Kidney (tissue), 14 donors: ENCODE results near the gene PIGH. TPM values are rescaled to one million over a fixed set of nuclear protein-coding genes. Genes with fewer than 3 reads are reported as not detected.

Source experiments
- DNase-seq, 5 donors: peaks; one replicate each; pipeline ENCODE4 v3.0.0-alpha.2; 2013 to 2020
- FAIRE-seq: peaks from 2 replicates; lab custom pipeline; 2012; peaks lifted over from hg19 to GRCh38; lab: Jason Lieb, UNC
- H3K27ac ChIP-seq, 2 donors: one replicate each; pipeline ENCODE4 v1.7.0; 2013; ENCODE audit warnings: low read depth in 2 of 2, low read length in 2 of 2, inconsistent platforms in 1 of 2
- H3K27me3 ChIP-seq: one replicate; pipeline ENCODE4 v1.7.1; 2013; ENCODE audit warnings: low read length, inconsistent platforms; ENCODE audit not compliant: control insufficient read depth, insufficient read depth
- H3K36me3 ChIP-seq, 3 donors: one replicate each; pipeline versions ENCODE4 v1.7.0 to v1.7.1; 2013; ENCODE audit warnings: low read length in 3 of 3, control low read depth in 1 of 3, inconsistent platforms in 1 of 3; ENCODE audit not compliant: insufficient read depth in 3 of 3, control insufficient read depth in 2 of 3
- H3K4me1 ChIP-seq, 3 donors: one replicate each; pipeline versions ENCODE4 v1.7.0 to v1.7.1; 2013; ENCODE audit warnings: low read length in 3 of 3, inconsistent platforms in 1 of 3, low read depth in 1 of 3; ENCODE audit not compliant: control insufficient read depth in 2 of 3, insufficient read depth in 2 of 3
- H3K4me3 ChIP-seq, 3 donors: one replicate each; pipeline versions ENCODE4 v1.7.0 to v1.8.1; 2013; ENCODE audit warnings: low read length in 3 of 3, control low read depth in 1 of 3, inconsistent platforms in 1 of 3
- H3K9ac ChIP-seq, 3 donors: one replicate each; pipeline versions ENCODE4 v1.7.0 to v1.7.1; 2013; ENCODE audit warnings: low read length in 3 of 3, control low read depth in 1 of 3, inconsistent platforms in 1 of 3
- H3K9me3 ChIP-seq, 3 donors: one replicate each; pipeline versions ENCODE4 v1.7.0 to v1.7.1; 2013; ENCODE audit warnings: low read length in 3 of 3, control low read depth in 1 of 3, inconsistent platforms in 1 of 3; ENCODE audit not compliant: control insufficient read depth in 2 of 3, insufficient read depth in 1 of 3
- CTCF ChIP-seq: IDR thresholded peaks from 3 replicates; pipeline ENCODE4 v1.5.1; 2012; ENCODE audit warnings: mild to moderate bottlenecking, moderate library complexity, borderline replicate concordance; ENCODE audit not compliant: insufficient read depth; ENCODE audit errors: extremely low read depth
- intact Hi-C: fragments of 100-400 bp; cut with DNase I; formaldehyde crosslinking; loops from one replicate; pipeline ENCODE4 v1.11.1; 2022
- polyA plus RNA-seq: library from polyadenylated mRNA; stranded (reverse); fragments of 350-450 nt; fragmentation: Illumina TruSeq; extraction: RNeasy Lipid Tissue Mini Kit (QIAGEN cat#74804); gene quantifications from one replicate; pipeline ENCODE4 v1.2.3, GENCODE V29; 2014; ENCODE audit warnings: low read depth, low replicate concordance; ENCODE audit not compliant: insufficient read depth
- total RNA-seq: library from RNA; stranded (reverse); fragmentation: NEBNext Ultra II Directional; extraction: Animal tissue kit (Norgen Biotek cat#: 25700); gene quantifications from one replicate; pipeline ENCODE4 v1.2.1, GENCODE V29; 2021
- donor health status: control.
- donor health status: control.
- donor health status: control.
- donor health status: control.
- donor health status: control.
- donor health status: DM: yes; HTN: yes; CAD: no.
- donor health status: Normal renal cell carcinoma (clear cell type).

Gene PIGH
- total and polyA plus RNA-seq, 2 donors from 2014 or later = 31.7 to 44.9 TPM

GRCh38 chr14:67566908-67567307 lies 33.2 kb downstream of the PIGH start:
- intact Hi-C loops = loop anchor here (5.0 kb wide), 1 partner anchor 140 kb away; no protein-coding TSS in a partner anchor
- no peak overlapping the region for H3K4me3 ChIP-seq
- no peak overlapping the region for H3K9ac ChIP-seq
- no peaks in the 10 kb centered on the region for H3K9me3 ChIP-seq
- no peaks in the 10 kb centered on the region for H3K4me1 ChIP-seq
- H3K36me3 ChIP-seq = peaks cover 0 to 4% (median 2%) of the 10 kb centered on the region in 3 donors
- no peak for FAIRE-seq
- no peak for TF ChIP-seq CTCF
- DNase-seq = no peak
- H3K27ac ChIP-seq = no peak overlapping the region
- H3K27me3 ChIP-seq = no peaks in the 10 kb centered on the region

GRCh38 chr14:67564236-67564635 lies 35.8 kb downstream of the PIGH start:
- FAIRE-seq = no peak
- no peaks in the 10 kb centered on the region for H3K27me3 ChIP-seq
- DNase-seq = peak in 2 of 5 donors; percentile 18 to 52
- H3K4me1 ChIP-seq = no peaks in the 10 kb centered on the region
- H3K36me3 ChIP-seq = peaks cover 0 to 4% (median 2%) of the 10 kb centered on the region in 3 donors
- no peak overlapping the region for H3K27ac ChIP-seq
- intact Hi-C loops = no loop called here
- H3K9me3 ChIP-seq = no peaks in the 10 kb centered on the region
- no peak overlapping the region for H3K9ac ChIP-seq
- no peak overlapping the region for H3K4me3 ChIP-seq
- TF ChIP-seq CTCF = no peak

GRCh38 chr14:67562776-67563150 lies 37.3 kb downstream of the PIGH start:
- TF ChIP-seq CTCF = no peak
- H3K27me3 ChIP-seq = no peaks in the 10 kb centered on the region
- DNase-seq (no peak), FAIRE-seq (no peak)
- no peak overlapping the region for H3K9ac ChIP-seq
- H3K4me1 ChIP-seq = no peaks in the 10 kb centered on the region
- H3K4me3 ChIP-seq = no peak overlapping the region
- H3K27ac ChIP-seq = no peak overlapping the region
- intact Hi-C loops = no loop called here
- no peaks in the 10 kb centered on the region for H3K9me3 ChIP-seq
- peaks cover 0 to 4% (median 2%) of the 10 kb centered on the region in 3 donors for H3K36me3 ChIP-seq
